ENCODE measurements around the gene SYVN1. TPM values are rescaled to one million over a fixed set of nuclear protein-coding genes. Genes with fewer than 3 reads are reported as not detected.
A peak's percentile ranks its signal among the peaks of the same experiment; 100 is the strongest.

SYVN1 gene
- polyA plus RNA-seq, 1 experiment: 33.4 TPM

DNA sequence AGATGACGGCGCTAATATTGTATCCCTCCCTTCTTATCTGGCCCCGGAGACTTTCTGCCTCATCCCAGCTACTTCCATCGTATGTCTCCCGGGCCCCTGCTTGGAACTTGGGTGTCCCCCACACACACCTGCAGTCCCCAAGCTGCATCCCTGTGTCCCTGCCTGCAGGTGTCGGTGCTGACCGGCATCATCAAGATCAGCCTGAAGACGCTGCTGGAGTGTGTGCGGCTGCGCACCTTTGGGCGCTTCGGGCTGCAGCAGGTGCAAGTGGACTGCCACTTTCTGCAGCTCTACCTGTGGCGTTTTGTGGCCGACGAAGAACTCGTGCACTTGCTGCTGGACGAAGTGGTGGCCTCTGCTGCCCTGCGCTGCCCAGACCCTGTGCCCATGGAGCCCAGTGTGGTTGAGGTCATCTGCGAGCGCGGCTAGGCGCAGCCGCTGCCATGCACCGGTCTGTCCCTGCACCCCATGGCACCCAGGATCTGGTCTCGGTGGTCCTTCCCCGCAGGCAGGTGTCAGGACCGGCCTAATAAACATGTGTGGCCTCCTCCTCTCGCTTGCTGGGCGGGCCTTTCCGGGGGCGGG lies 23.1 kb downstream of the SYVN1 start:
- H3K27me3 ChIP-seq (ENCODE audit: control insufficient read depth, insufficient read depth, low read length): no peaks in the 10 kb centered on the region
- POLR2A ChIA-PET: interaction anchor here (0.8 to 1.0 kb wide), 2 partner anchors 11 to 106 kb away, joined by 3 to 4 read pairs; partner anchors contain the start of genes FAU and MRPL49
- no peak for DNase-seq (ENCODE audit: low read depth)
- peaks cover 10% of the 10 kb centered on the region; the same call in 1 of the 2 replicates for H3K36me3 ChIP-seq (ENCODE audit: control insufficient read depth, insufficient read depth, low read length)
- H3K4me3 ChIP-seq (ENCODE audit: low read depth, low read length): no peak overlapping the region
- CTCF ChIA-PET: interaction anchor here (0.6 to 7.2 kb wide), 33 partner anchors 7 to 1298 kb away, joined by 3 to 152 read pairs (median 4); partner anchors contain the start of genes ARL2, CAPN1, FAU and MEN1
- TF ChIP-seq CTCF (IDR thresholded peaks at IDR 0.05; ENCODE audit: insufficient read depth, low read depth, low read length): no peak

GRCh38 chr11:65110354-65110861 lies 23.9 kb downstream of the SYVN1 start:
- CTCF ChIA-PET: interaction anchor here (0.6 to 7.2 kb wide), 28 partner anchors 8 to 934 kb away, joined by 3 to 152 read pairs (median 4); partner anchors contain the start of genes ARL2, BATF2, CAPN1 and EHD1
- no peaks in the 10 kb centered on the region for H3K27me3 ChIP-seq (ENCODE audit: control insufficient read depth, insufficient read depth, low read length)
- H3K36me3 ChIP-seq (ENCODE audit: control insufficient read depth, insufficient read depth, low read length): peaks cover 8% of the 10 kb centered on the region; the same call in 1 of the 2 replicates
- TF ChIP-seq CTCF (IDR thresholded peaks at IDR 0.05; ENCODE audit: insufficient read depth, low read depth, low read length): peak; percentile 99
- H3K4me3 ChIP-seq (ENCODE audit: low read depth, low read length): no peak overlapping the region
- POLR2A ChIA-PET: no interaction called here
- DNase-seq (ENCODE audit: low read depth): no peak

- POLR2A ChIA-PET: no interaction called here
Observed at GRCh38 chr11:65109231-65110198, 24.8 kb downstream of the SYVN1 start.

GRCh38 chr11:65108469-65109123 lies 25.7 kb downstream of the SYVN1 start:
- no peak for DNase-seq (ENCODE audit: low read depth)
- CTCF ChIA-PET: interaction anchor here (0.7 to 7.2 kb wide), 7 partner anchors 10 to 261 kb away, joined by 3 to 152 read pairs (median 11); partner anchors contain the start of genes ARL2, FAU, MRPL49 and VPS51
- Histone ChIP-seq H3K4me3 (ENCODE audit: low read depth, low read length) (no peak overlapping the region), H3K36me3 (ENCODE audit: control insufficient read depth, insufficient read depth, low read length) (peaks cover 7% of the 10 kb centered on the region; the same call in 1 of the 2 replicates), H3K27me3 (ENCODE audit: control insufficient read depth, insufficient read depth, low read length) (no peaks in the 10 kb centered on the region)
- no peak for TF ChIP-seq CTCF (IDR thresholded peaks at IDR 0.05; ENCODE audit: insufficient read depth, low read depth, low read length)
- POLR2A ChIA-PET: no interaction called here

More at GRCh38 chr11:65109231-65110198, 24.8 kb downstream of the SYVN1 start:
- no peak for TF ChIP-seq CTCF (IDR thresholded peaks at IDR 0.05; ENCODE audit: insufficient read depth, low read depth, low read length)
- H3K4me3 ChIP-seq (ENCODE audit: low read depth, low read length): no peak overlapping the region
- no peak for DNase-seq (ENCODE audit: low read depth)
- CTCF ChIA-PET: interaction anchor here (0.6 to 7.2 kb wide), 23 partner anchors 7 to 299 kb away, joined by 3 to 152 read pairs (median 5); partner anchors contain the start of genes ARL2, BATF2, CAPN1 and EHD1
- H3K36me3 ChIP-seq (ENCODE audit: control insufficient read depth, insufficient read depth, low read length): peaks cover 7% of the 10 kb centered on the region; the same call in 1 of the 2 replicates
- H3K27me3 ChIP-seq (ENCODE audit: control insufficient read depth, insufficient read depth, low read length): no peaks in the 10 kb centered on the region

Measured in BJ (cell line).